ENCODE measurements around the gene IPO9.

- TF ChIP-seq POLR2AphosphoS5 (IDR thresholded peaks at IDR 0.05; ENCODE audit: low read depth, low read length) (no peak), TAF1 (IDR thresholded peaks at IDR 0.05; ENCODE audit: borderline replicate concordance, insufficient read depth, low read length) (no peak), SIN3A (IDR thresholded peaks at IDR 0.05; ENCODE audit: borderline replicate concordance, insufficient read depth, low read length) (no peak)
- TF ChIP-seq, protein P1, sequence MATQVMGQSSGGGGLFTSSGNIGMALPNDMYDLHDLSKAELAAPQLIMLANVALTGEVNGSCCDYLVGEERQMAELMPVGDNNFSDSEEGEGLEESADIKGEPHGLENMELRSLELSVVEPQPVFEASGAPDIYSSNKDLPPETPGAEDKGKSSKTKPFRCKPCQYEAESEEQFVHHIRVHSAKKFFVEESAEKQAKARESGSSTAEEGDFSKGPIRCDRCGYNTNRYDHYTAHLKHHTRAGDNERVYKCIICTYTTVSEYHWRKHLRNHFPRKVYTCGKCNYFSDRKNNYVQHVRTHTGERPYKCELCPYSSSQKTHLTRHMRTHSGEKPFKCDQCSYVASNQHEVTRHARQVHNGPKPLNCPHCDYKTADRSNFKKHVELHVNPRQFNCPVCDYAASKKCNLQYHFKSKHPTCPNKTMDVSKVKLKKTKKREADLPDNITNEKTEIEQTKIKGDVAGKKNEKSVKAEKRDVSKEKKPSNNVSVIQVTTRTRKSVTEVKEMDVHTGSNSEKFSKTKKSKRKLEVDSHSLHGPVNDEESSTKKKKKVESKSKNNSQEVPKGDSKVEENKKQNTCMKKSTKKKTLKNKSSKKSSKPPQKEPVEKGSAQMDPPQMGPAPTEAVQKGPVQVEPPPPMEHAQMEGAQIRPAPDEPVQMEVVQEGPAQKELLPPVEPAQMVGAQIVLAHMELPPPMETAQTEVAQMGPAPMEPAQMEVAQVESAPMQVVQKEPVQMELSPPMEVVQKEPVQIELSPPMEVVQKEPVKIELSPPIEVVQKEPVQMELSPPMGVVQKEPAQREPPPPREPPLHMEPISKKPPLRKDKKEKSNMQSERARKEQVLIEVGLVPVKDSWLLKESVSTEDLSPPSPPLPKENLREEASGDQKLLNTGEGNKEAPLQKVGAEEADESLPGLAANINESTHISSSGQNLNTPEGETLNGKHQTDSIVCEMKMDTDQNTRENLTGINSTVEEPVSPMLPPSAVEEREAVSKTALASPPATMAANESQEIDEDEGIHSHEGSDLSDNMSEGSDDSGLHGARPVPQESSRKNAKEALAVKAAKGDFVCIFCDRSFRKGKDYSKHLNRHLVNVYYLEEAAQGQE (IDR thresholded peaks at IDR 0.05; ENCODE audit: insufficient read depth in 1 of 2, low read depth in 2 of 2, low read length in 2 of 2) = no peak
These were observed 69.4 kb downstream of the IPO9 start for GRCh38 chr1:201898240-201898894.
